Liver (tissue), 9 donors: ENCODE measurements around the gene GRIP2. TPM values are rescaled to one million over a fixed set of nuclear protein-coding genes. Genes with fewer than 3 reads are reported as not detected.

Source experiments
- DNase-seq: peaks from one replicate; pipeline ENCODE4 v3.0.0-alpha.2; 2017; ENCODE audit warnings: low spot score
- H3K27ac ChIP-seq, 2 donors: one replicate each; pipeline ENCODE4 v1.7.0; 2013; ENCODE audit warnings: inconsistent platforms in 2 of 2, low read length in 2 of 2, control low read depth in 1 of 2, low read depth in 1 of 2, mild to moderate bottlenecking in 1 of 2
- H3K27me3 ChIP-seq, 4 donors: one replicate each; pipeline versions ENCODE4 v1.6.1 to v1.7.0; 2013; ENCODE audit warnings: low read length in 3 of 4, inconsistent platforms in 1 of 4, mild to moderate bottlenecking in 1 of 4, moderate library complexity in 1 of 4; ENCODE audit not compliant: control insufficient read depth in 4 of 4, insufficient read depth in 4 of 4
- H3K36me3 ChIP-seq, 4 donors: one replicate each; pipeline versions ENCODE4 v1.6.1 to v1.7.0; 2013; ENCODE audit warnings: low read length in 3 of 4, mild to moderate bottlenecking in 3 of 4, low read depth in 1 of 4, moderate library complexity in 1 of 4; ENCODE audit not compliant: control insufficient read depth in 4 of 4, insufficient read depth in 3 of 4
- H3K4me1 ChIP-seq, 4 donors: one replicate each; pipeline versions ENCODE4 v1.6.1 to v1.7.0; 2013; ENCODE audit warnings: low read length in 3 of 4, mild to moderate bottlenecking in 3 of 4, moderate library complexity in 1 of 4; ENCODE audit not compliant: control insufficient read depth in 4 of 4, insufficient read depth in 4 of 4
- H3K4me3 ChIP-seq, 3 donors: one replicate each; pipeline versions ENCODE4 v1.6.1 to v1.7.0; 2013; ENCODE audit warnings: low read length in 3 of 3, control low read depth in 1 of 3, low read depth in 1 of 3, mild to moderate bottlenecking in 1 of 3
- H3K9ac ChIP-seq, 2 donors: one replicate each; pipeline ENCODE4 v1.7.0; 2013; ENCODE audit warnings: low read length in 2 of 2, mild to moderate bottlenecking in 2 of 2, moderate library complexity in 2 of 2, control low read depth in 1 of 2, low read depth in 1 of 2
- H3K9me3 ChIP-seq, 4 donors: one replicate each; pipeline versions ENCODE4 v1.6.1 to v1.7.0; 2013; ENCODE audit warnings: low read length in 3 of 4; ENCODE audit not compliant: control insufficient read depth in 4 of 4
- CTCF ChIP-seq: fragments of 150-350 bp; IDR thresholded peaks from 2 replicates; pipeline ENCODE4 v1.5.1; 2017; ENCODE audit warnings: improper control_type of control experiment, low read depth, low read length; ENCODE audit not compliant: missing input control
- EGR1 ChIP-seq, 2 donors: IDR thresholded peaks; 2 replicates each; pipeline ENCODE4 v1.6.1; 2016 to 2018; ENCODE audit warnings: antibody characterized with exemption in 2 of 2, low read depth in 2 of 2
- FOXA2 ChIP-seq: IDR thresholded peaks from 2 replicates; pipeline ENCODE4 v1.6.1; 2016; ENCODE audit warnings: antibody characterized with exemption
- GABPA ChIP-seq, 2 donors: IDR thresholded peaks in 1 of 2; conservative IDR thresholded peaks in 1 of 2; 2 replicates each; pipeline ENCODE4 v1.6.1; 2016; ENCODE audit warnings: antibody characterized with exemption in 2 of 2, mild to moderate bottlenecking in 1 of 2, moderate library complexity in 1 of 2
- HNF4A ChIP-seq, 2 donors: conservative IDR thresholded peaks; 2 replicates each; pipeline ENCODE4 v1.6.1; 2016; ENCODE audit warnings: antibody characterized with exemption in 2 of 2, mild to moderate bottlenecking in 2 of 2
- HNF4G ChIP-seq: IDR thresholded peaks from 2 replicates; pipeline ENCODE4 v1.6.1; 2016; ENCODE audit warnings: antibody characterized with exemption
- JUND ChIP-seq, 2 donors: IDR thresholded peaks; 2 replicates each; pipeline ENCODE4 v1.6.1; 2016; ENCODE audit warnings: antibody characterized with exemption in 2 of 2
- MAX ChIP-seq: IDR thresholded peaks from 2 replicates; pipeline ENCODE4 v1.6.1; 2016; ENCODE audit warnings: antibody characterized with exemption
- NR2F2 ChIP-seq: IDR thresholded peaks from 2 replicates; pipeline ENCODE4 v1.6.1; 2016; ENCODE audit warnings: antibody characterized with exemption
- RAD21 ChIP-seq, 2 donors: IDR thresholded peaks; 2 replicates each; pipeline ENCODE4 v1.6.1; 2016; ENCODE audit warnings: antibody characterized with exemption in 2 of 2, mild to moderate bottlenecking in 2 of 2
- REST ChIP-seq: IDR thresholded peaks from 2 replicates; pipeline ENCODE4 v1.6.1; 2016; ENCODE audit warnings: antibody characterized with exemption, mild to moderate bottlenecking
- RXRA ChIP-seq, 2 donors: IDR thresholded peaks; 2 replicates each; pipeline ENCODE4 v1.6.1; 2017 to 2018; ENCODE audit warnings: antibody characterized with exemption in 2 of 2, mild to moderate bottlenecking in 1 of 2
- SP1 ChIP-seq: IDR thresholded peaks from 2 replicates; pipeline ENCODE4 v1.6.1; 2018; ENCODE audit warnings: antibody characterized with exemption, mild to moderate bottlenecking
- TAF1 ChIP-seq: conservative IDR thresholded peaks from 2 replicates; pipeline ENCODE4 v1.6.1; 2016; ENCODE audit warnings: antibody characterized with exemption, mild to moderate bottlenecking
- YY1 ChIP-seq: IDR thresholded peaks from 2 replicates; pipeline ENCODE4 v1.6.1; 2016; ENCODE audit warnings: antibody characterized with exemption, mild to moderate bottlenecking
- ZBTB33 ChIP-seq: IDR thresholded peaks from 2 replicates; pipeline ENCODE4 v1.6.1; 2016; ENCODE audit warnings: antibody characterized with exemption
- WGBS: extraction: QIAGEN DNeasy Blood & Tissue Kit; methylation state at CpG from one replicate; pipeline ENCODE4 v1.1.7; 2013; 5-methylcytosine and 5-hydroxymethylcytosine counted together
- polyA plus RNA-seq, 2 donors: library from polyadenylated mRNA; stranded (reverse) in 1 of 2; unstranded in 1 of 2; fragments of 200-250 nt in 1 of 2; fragments of >200 nt in 1 of 2; fragmentation: Nextera tagmentation in 1 of 2; extraction: Ambion mirVana in 1 of 2; gene quantifications; one replicate each; pipeline versions ENCODE4 v1.2.1 to v1.2.3, GENCODE V29; 2013 to 2015
- total RNA-seq, 2 donors: library from RNA; depleted of rRNA; stranded (reverse); fragments of >200 nt; gene quantifications; one replicate each; pipeline ENCODE4 v1.2.3, GENCODE V29; 2014
- TF ChIP-seq, protein P1 (sequence below): IDR thresholded peaks from 2 replicates; pipeline ENCODE4 v1.6.1; 2016; ENCODE audit warnings: antibody characterized with exemption
- donor health status: healthy.
- donor health status: healthy.
- donor health status: healthy.
- donor health status: healthy.
- donor health status: healthy.

The GRIP2 gene
- total and polyA plus RNA-seq, 4 donors: 0.05 to 0.33 (median 0.09) TPM; not detected in 1

DNA sequence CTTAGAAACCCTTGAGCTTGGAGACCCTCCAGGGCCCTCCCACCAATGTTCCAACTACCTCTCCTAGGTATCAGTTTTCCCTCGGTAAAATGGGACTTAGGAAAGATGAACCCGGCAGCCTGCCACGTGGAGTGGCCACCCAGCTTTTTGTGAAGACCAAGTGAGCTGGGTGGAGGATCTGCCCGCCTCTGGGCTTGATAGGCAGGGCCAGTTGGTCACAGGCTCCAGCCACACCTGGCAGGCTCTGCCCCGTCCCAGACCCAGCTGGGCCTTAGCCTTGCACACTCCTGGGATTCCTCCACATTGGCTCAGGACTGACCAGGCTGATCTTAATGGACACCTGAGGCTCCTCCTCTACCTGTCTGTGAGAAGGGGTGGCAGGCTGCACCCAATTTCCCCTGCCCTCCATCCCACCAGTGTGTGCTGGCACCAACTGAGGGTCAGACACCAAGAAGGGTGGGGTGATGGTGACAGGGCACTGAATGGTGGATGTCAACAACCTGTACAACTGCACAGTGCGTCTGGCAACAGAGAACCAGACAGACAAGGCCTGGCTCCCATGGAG is 761 bp upstream of the GRIP2 start:
- H3K4me1 ChIP-seq: no peaks in the 10 kb centered on the region
- H3K36me3 ChIP-seq: no peaks in the 10 kb centered on the region
- no peak overlapping the region for H3K4me3 ChIP-seq
- no peaks in the 10 kb centered on the region for H3K27me3 ChIP-seq
- no peak for TF ChIP-seq JUND (IDR thresholded peaks at IDR 0.05)
- TF ChIP-seq ZBTB33: no peak
- TF ChIP-seq EGR1 (IDR thresholded peaks at IDR 0.05; ENCODE audit: low read depth in 2 of 2): no peak
- TF ChIP-seq HNF4A (conservative IDR thresholded peaks at IDR 0.05): no peak
- TF ChIP-seq CTCF: no peak
- TF ChIP-seq RXRA (IDR thresholded peaks at IDR 0.05): no peak
- TF ChIP-seq NR2F2: no peak
- no peak for TF ChIP-seq YY1
- TF ChIP-seq TAF1: no peak
- no peak for TF ChIP-seq MAX
- TF ChIP-seq SP1: no peak
- TF ChIP-seq, protein P1, sequence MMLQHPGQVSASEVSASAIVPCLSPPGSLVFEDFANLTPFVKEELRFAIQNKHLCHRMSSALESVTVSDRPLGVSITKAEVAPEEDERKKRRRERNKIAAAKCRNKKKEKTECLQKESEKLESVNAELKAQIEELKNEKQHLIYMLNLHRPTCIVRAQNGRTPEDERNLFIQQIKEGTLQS: no peak
- no peak for TF ChIP-seq REST
- no peak for TF ChIP-seq GABPA (IDR thresholded peaks at IDR 0.05 in 1 of 2, conservative IDR thresholded peaks at IDR 0.05 in 1 of 2)
- TF ChIP-seq RAD21 (IDR thresholded peaks at IDR 0.05): no peak
- TF ChIP-seq FOXA2: no peak
- TF ChIP-seq HNF4G: no peak
- no peak overlapping the region for H3K27ac ChIP-seq
- H3K9ac ChIP-seq: no peak overlapping the region
- H3K9me3 ChIP-seq: no peaks in the 10 kb centered on the region
- WGBS: 90% methylated on average over 6 of the region's 6 CpGs
- no peak for DNase-seq
